ENCODE data around the gene KDM2B.

KDM2B gene

DNA sequence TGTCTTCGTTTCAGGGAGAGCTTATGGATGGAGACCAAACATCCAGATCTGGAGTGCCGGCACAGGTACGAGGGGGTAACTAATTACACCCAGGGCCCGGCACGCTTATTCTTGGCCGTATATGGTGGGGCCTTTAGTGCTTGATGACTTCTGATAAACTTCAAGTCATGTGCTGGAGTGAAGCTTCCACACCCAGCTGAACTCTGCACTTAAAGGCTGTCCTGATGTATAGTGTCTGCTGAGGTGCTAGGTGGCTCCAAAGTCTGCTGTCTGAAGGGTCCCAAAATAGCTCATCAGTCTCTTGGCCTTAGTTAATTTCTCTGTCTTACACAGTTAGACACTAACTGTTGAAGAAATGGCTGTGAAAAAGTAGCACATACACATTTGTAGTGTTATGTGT, 163.0 kb downstream of the KDM2B start:
- H3K27me3 ChIP-seq (replicated peaks; ENCODE audit: control insufficient read depth, insufficient read depth, low read length) = no peaks in the 10 kb centered on the region
- peaks cover 25% of the 10 kb centered on the region for H3K36me3 ChIP-seq (ENCODE audit: control insufficient read depth, insufficient read depth, low read length)
- DNase-seq (ENCODE audit: extremely low read depth, insufficient read length) = no peak
- no peak overlapping the region for H3K4me3 ChIP-seq (replicated peaks; ENCODE audit: low read depth, low read length)
- TF ChIP-seq, protein P1, sequence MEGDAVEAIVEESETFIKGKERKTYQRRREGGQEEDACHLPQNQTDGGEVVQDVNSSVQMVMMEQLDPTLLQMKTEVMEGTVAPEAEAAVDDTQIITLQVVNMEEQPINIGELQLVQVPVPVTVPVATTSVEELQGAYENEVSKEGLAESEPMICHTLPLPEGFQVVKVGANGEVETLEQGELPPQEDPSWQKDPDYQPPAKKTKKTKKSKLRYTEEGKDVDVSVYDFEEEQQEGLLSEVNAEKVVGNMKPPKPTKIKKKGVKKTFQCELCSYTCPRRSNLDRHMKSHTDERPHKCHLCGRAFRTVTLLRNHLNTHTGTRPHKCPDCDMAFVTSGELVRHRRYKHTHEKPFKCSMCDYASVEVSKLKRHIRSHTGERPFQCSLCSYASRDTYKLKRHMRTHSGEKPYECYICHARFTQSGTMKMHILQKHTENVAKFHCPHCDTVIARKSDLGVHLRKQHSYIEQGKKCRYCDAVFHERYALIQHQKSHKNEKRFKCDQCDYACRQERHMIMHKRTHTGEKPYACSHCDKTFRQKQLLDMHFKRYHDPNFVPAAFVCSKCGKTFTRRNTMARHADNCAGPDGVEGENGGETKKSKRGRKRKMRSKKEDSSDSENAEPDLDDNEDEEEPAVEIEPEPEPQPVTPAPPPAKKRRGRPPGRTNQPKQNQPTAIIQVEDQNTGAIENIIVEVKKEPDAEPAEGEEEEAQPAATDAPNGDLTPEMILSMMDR (IDR thresholded peaks at IDR 0.05; ENCODE audit: insufficient read depth, low read length, poor library complexity, severe bottlenecking) = no peak

DNA sequence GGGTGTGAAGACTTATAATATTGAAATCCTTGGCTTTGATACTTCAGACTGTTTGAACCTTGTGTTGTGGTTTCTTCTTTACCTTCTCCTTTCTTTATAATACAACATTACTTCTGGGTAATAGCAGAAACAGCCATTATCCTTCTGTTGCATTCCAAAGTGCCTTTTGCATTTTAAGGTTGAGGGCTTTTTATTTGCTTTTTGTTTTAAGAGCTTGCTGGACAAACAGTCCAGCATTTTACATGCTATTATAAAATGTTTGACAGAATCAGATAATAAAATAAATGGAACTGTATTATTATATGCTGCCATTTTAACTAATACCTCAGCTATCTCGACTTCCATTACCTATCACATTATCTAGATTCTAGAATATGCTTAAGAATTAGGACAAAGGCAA, 166.9 kb downstream of the KDM2B start:
- DNase-seq (ENCODE audit: extremely low read depth, insufficient read length) = no peak

DNA sequence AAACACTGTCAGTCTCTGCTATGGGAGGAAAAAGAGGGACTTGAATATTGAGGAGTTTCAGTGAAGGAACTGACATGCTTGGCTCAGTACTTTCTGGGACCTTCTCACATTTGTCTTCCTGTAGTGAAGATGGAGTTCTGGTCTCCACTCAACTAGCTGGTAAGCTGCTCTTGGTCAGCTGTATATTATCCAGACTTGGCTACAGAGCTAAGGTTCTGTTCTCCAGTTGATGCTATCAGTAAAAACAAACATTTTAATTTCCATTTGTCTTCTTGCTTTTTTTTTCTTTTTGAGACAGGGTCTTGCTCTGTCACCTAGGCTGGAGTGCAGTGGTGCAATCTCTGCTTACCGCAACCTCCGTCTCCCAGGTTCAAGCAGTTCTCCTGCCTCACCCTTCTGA, 175.6 kb downstream of the KDM2B start:
- TF ChIP-seq, protein P1 (IDR thresholded peaks at IDR 0.05; ENCODE audit: insufficient read depth, low read length, poor library complexity, severe bottlenecking) = no peak
- Histone ChIP-seq H3K36me3 (ENCODE audit: control insufficient read depth, insufficient read depth, low read length) (peaks cover 16% of the 10 kb centered on the region), H3K4me3 (replicated peaks; ENCODE audit: low read depth, low read length) (no peak overlapping the region), H3K27me3 (replicated peaks; ENCODE audit: control insufficient read depth, insufficient read depth, low read length) (no peaks in the 10 kb centered on the region)
- DNase-seq (ENCODE audit: extremely low read depth, insufficient read length) = no peak

More for the DNA sequence above, 166.9 kb downstream of the KDM2B start:
- Histone ChIP-seq H3K4me3 (replicated peaks; ENCODE audit: low read depth, low read length) (no peak overlapping the region), H3K36me3 (ENCODE audit: control insufficient read depth, insufficient read depth, low read length) (peaks cover 15% of the 10 kb centered on the region), H3K27me3 (replicated peaks; ENCODE audit: control insufficient read depth, insufficient read depth, low read length) (no peaks in the 10 kb centered on the region)
- TF ChIP-seq, protein P1 (IDR thresholded peaks at IDR 0.05; ENCODE audit: insufficient read depth, low read length, poor library complexity, severe bottlenecking) = no peak

DNA sequence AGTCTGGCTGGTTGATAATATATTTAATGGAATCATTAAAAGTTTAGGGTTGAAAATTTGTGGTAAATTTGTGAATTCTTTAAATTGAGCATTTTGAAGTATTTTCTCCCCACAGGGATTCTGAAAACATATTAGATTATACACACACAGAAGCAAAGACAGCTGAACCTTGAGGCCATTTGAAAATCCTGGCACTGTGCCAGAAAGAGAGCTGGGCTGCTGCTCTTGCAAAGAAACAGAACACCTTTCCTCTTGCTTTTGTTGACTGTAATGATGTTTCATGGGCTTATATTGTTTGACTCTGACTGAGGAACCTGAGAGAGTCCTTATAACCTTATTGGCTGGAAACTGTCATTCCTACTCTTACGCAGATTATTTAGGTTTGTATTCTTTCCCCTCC, 176.1 kb downstream of the KDM2B start:
- no peak for DNase-seq (ENCODE audit: extremely low read depth, insufficient read length)
- Histone ChIP-seq H3K36me3 (ENCODE audit: control insufficient read depth, insufficient read depth, low read length) (peaks cover 16% of the 10 kb centered on the region), H3K4me3 (replicated peaks; ENCODE audit: low read depth, low read length) (no peak overlapping the region), H3K27me3 (replicated peaks; ENCODE audit: control insufficient read depth, insufficient read depth, low read length) (no peaks in the 10 kb centered on the region)
- TF ChIP-seq, protein P1 (IDR thresholded peaks at IDR 0.05; ENCODE audit: insufficient read depth, low read length, poor library complexity, severe bottlenecking) = no peak

DNA sequence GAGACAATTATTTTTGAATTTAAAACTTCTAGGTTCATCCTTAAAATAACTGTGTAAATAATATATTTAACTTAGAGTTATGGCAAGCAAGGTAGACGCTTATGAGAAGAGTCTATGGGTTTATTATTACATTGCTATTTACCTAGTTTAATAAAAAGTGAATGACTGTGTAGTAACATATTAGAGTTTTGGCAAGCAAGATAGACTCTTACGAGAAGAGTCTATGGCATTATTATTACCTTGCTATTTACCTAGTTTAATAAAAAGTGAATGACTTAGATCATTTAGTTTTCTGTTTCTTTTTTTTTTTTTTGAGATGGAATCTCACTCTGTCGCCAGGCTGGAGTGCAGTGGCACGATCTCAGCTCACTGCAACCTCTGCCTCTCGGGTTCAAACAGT, 177.1 kb downstream of the KDM2B start:
- H3K27me3 ChIP-seq (replicated peaks; ENCODE audit: control insufficient read depth, insufficient read depth, low read length) = no peaks in the 10 kb centered on the region
- H3K4me3 ChIP-seq (replicated peaks; ENCODE audit: low read depth, low read length) = no peak overlapping the region
- H3K36me3 ChIP-seq (ENCODE audit: control insufficient read depth, insufficient read depth, low read length) = peaks cover 11% of the 10 kb centered on the region
- DNase-seq (ENCODE audit: extremely low read depth, insufficient read length) = no peak
- TF ChIP-seq, protein P1 (IDR thresholded peaks at IDR 0.05; ENCODE audit: insufficient read depth, low read length, poor library complexity, severe bottlenecking) = no peak

All from GM06990 (cell line).